ENCODE data around the gene CAMTA1.

CAMTA1 gene

GRCh38 chr1:6779089-6779805 lies 6.0 kb upstream of the CAMTA1 start:
- H3K9ac ChIP-seq (ENCODE audit: low read length in 2 of 2) = no peak overlapping the region
- H3K4me1 ChIP-seq (ENCODE audit: control insufficient read depth, insufficient read depth, low read length) = no peaks in the 10 kb centered on the region
- no peak overlapping the region for H3K4me3 ChIP-seq (ENCODE audit: low read length in 2 of 2)
- H3K9me3 ChIP-seq (ENCODE audit: control insufficient read depth in 2 of 2, low read length in 2 of 2) = no peaks in the 10 kb centered on the region
- no peak overlapping the region for H3K27ac ChIP-seq (ENCODE audit: low read length)
- H3K36me3 ChIP-seq (ENCODE audit: control insufficient read depth in 2 of 2, insufficient read depth in 2 of 2, low read length in 2 of 2) = no peaks in the 10 kb centered on the region
- H3K27me3 ChIP-seq (ENCODE audit: control insufficient read depth in 1 of 2, insufficient read depth in 2 of 2, low read length in 2 of 2) = no peaks in the 10 kb centered on the region

- Histone ChIP-seq H3K9me3 (ENCODE audit: control insufficient read depth in 2 of 2, low read length in 2 of 2) (no peaks in the 10 kb centered on the region), H3K27me3 (ENCODE audit: control insufficient read depth in 1 of 2, insufficient read depth in 2 of 2, low read length in 2 of 2) (no peaks in the 10 kb centered on the region), H3K4me1 (ENCODE audit: control insufficient read depth, insufficient read depth, low read length) (peaks cover 12% of the 10 kb centered on the region), H3K27ac (ENCODE audit: low read length) (no peak overlapping the region), H3K36me3 (ENCODE audit: control insufficient read depth in 2 of 2, insufficient read depth in 2 of 2, low read length in 2 of 2) (no peaks in the 10 kb centered on the region), H3K9ac (ENCODE audit: low read length in 2 of 2) (no peak overlapping the region), H3K4me3 (ENCODE audit: low read length in 2 of 2) (no peak overlapping the region)
Observed at GRCh38 chr1:6782151-6782550, 3.1 kb upstream of the CAMTA1 start.

DNA sequence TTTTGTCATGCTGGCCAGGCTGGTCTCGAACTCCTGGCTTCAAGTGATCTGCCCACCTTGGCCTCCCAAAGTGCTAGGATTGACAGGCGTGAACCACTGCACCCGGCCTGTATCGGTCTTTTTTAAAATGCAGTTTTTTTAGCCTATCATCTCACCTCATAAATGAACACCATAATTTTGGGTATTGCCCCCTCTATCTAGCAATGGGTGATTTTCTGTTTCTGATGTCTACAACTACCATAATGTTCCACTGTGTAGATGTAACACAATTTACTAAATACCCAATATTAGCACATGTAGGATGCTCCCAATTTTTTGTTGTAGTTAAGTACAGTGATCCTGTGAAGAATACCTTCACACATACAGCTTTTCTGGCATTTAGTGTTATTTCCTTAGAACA lies 2.0 kb upstream of the CAMTA1 start:
- Histone ChIP-seq H3K4me1 (ENCODE audit: control insufficient read depth, insufficient read depth, low read length) (peaks cover 16% of the 10 kb centered on the region), H3K9ac (ENCODE audit: low read length in 2 of 2) (no peak overlapping the region), H3K27me3 (ENCODE audit: control insufficient read depth in 1 of 2, insufficient read depth in 2 of 2, low read length in 2 of 2) (no peaks in the 10 kb centered on the region), H3K27ac (ENCODE audit: low read length) (no peak overlapping the region), H3K36me3 (ENCODE audit: control insufficient read depth in 2 of 2, insufficient read depth in 2 of 2, low read length in 2 of 2) (no peaks in the 10 kb centered on the region), H3K9me3 (ENCODE audit: control insufficient read depth in 2 of 2, low read length in 2 of 2) (no peaks in the 10 kb centered on the region), H3K4me3 (ENCODE audit: low read length in 2 of 2) (no peak overlapping the region)

DNA sequence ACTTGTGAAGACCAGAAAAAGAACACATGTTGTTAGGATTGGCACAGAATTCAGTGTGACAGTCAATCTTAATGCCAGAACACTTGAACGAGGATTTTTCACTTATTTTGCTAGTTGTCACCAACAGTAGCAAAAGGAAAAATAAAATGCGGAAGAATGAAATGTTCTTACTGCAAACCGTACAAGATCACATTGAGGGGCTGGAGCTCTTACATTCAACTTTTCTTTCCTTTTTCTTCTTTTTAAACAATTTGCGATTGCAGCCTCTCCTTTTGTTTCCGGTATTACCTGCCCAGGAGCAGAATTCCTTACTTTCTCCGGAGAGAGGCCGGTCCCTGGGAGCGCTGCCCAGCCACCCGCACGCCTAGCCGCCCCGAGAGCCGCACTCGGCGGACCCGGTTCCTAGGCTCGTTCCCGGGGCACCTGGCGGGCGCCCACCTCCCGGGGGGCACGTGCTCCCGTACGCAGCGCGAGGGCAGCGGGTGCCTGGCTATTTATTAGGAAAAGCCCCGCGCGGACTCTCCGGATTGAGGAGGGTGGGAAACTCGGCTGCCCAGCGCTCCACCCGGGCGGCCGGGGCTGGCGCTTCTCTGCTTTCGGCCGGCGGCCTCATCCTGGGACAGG lies 1.2 kb upstream of the CAMTA1 start:
- Histone ChIP-seq H3K4me1 (ENCODE audit: control insufficient read depth, insufficient read depth, low read length) (peaks cover 17% of the 10 kb centered on the region), H3K9me3 (ENCODE audit: control insufficient read depth in 2 of 2, low read length in 2 of 2) (no peaks in the 10 kb centered on the region), H3K36me3 (ENCODE audit: control insufficient read depth in 2 of 2, insufficient read depth in 2 of 2, low read length in 2 of 2) (no peaks in the 10 kb centered on the region), H3K4me3 (ENCODE audit: low read length in 2 of 2) (peak overlapping the region; percentile 73 to 78), H3K9ac (ENCODE audit: low read length in 2 of 2) (peak overlapping the region; percentile 47 to 91), H3K27ac (ENCODE audit: low read length) (peak overlapping the region; percentile 95), H3K27me3 (ENCODE audit: control insufficient read depth in 1 of 2, insufficient read depth in 2 of 2, low read length in 2 of 2) (no peaks in the 10 kb centered on the region)

- Histone ChIP-seq H3K27me3 (ENCODE audit: control insufficient read depth in 1 of 2, insufficient read depth in 2 of 2, low read length in 2 of 2) (no peaks in the 10 kb centered on the region), H3K4me3 (ENCODE audit: low read length in 2 of 2) (peak overlapping the region; percentile 73 to 78), H3K9ac (ENCODE audit: low read length in 2 of 2) (peak overlapping the region; percentile 47 to 91), H3K27ac (ENCODE audit: low read length) (peak overlapping the region; percentile 95), H3K9me3 (ENCODE audit: control insufficient read depth in 2 of 2, low read length in 2 of 2) (no peaks in the 10 kb centered on the region), H3K36me3 (ENCODE audit: control insufficient read depth in 2 of 2, insufficient read depth in 2 of 2, low read length in 2 of 2) (no peaks in the 10 kb centered on the region), H3K4me1 (ENCODE audit: control insufficient read depth, insufficient read depth, low read length) (peaks cover 17% of the 10 kb centered on the region)
Observed at GRCh38 chr1:6784560-6785317, 515 bp upstream of the CAMTA1 start.

GRCh38 chr1:6785728-6786505 lies 663 bp downstream of the CAMTA1 start:
- peak overlapping the region; percentile 68 to 80 for H3K9ac ChIP-seq (ENCODE audit: low read length in 2 of 2)
- no peaks in the 10 kb centered on the region for H3K27me3 ChIP-seq (ENCODE audit: control insufficient read depth in 1 of 2, insufficient read depth in 2 of 2, low read length in 2 of 2)
- H3K4me3 ChIP-seq (ENCODE audit: low read length in 2 of 2) = peak overlapping the region; percentile 79 to 83
- peaks cover 17% of the 10 kb centered on the region for H3K4me1 ChIP-seq (ENCODE audit: control insufficient read depth, insufficient read depth, low read length)
- no peaks in the 10 kb centered on the region for H3K9me3 ChIP-seq (ENCODE audit: control insufficient read depth in 2 of 2, low read length in 2 of 2)
- peak overlapping the region; percentile 49 for H3K27ac ChIP-seq (ENCODE audit: low read length)
- H3K36me3 ChIP-seq (ENCODE audit: control insufficient read depth in 2 of 2, insufficient read depth in 2 of 2, low read length in 2 of 2) = no peaks in the 10 kb centered on the region

GRCh38 chr1:6788946-6789345 lies 3.7 kb downstream of the CAMTA1 start:
- Histone ChIP-seq H3K36me3 (ENCODE audit: control insufficient read depth in 2 of 2, insufficient read depth in 2 of 2, low read length in 2 of 2) (peaks cover 0 to 3% of the 10 kb centered on the region in 2 donors), H3K4me3 (ENCODE audit: low read length in 2 of 2) (no peak overlapping the region), H3K27ac (ENCODE audit: low read length) (no peak overlapping the region), H3K27me3 (ENCODE audit: control insufficient read depth in 1 of 2, insufficient read depth in 2 of 2, low read length in 2 of 2) (no peaks in the 10 kb centered on the region), H3K4me1 (ENCODE audit: control insufficient read depth, insufficient read depth, low read length) (peaks cover 17% of the 10 kb centered on the region), H3K9ac (ENCODE audit: low read length in 2 of 2) (no peak overlapping the region), H3K9me3 (ENCODE audit: control insufficient read depth in 2 of 2, low read length in 2 of 2) (no peaks in the 10 kb centered on the region)

DNA sequence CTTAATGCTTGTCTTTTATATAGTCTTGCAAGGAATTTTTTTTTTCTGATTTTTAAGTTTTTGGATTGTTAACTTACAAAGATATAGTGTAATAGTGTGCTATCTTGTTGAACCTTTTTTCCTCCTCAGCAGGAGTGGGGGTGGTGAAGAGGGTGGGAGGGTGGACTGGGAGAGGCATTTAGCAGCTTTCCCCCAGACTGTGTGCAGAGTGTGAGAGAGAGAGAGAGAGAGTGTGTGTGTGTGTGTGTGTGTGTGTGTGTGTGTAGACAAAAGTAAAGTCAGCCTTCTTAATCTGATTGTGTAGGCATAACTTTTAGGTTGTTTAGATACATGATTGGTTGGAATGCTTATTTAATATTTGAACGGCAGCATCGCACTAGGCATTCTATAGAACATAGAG lies 4.9 kb downstream of the CAMTA1 start:
- Histone ChIP-seq H3K27ac (ENCODE audit: low read length) (no peak overlapping the region), H3K9me3 (ENCODE audit: control insufficient read depth in 2 of 2, low read length in 2 of 2) (no peaks in the 10 kb centered on the region), H3K9ac (ENCODE audit: low read length in 2 of 2) (no peak overlapping the region), H3K4me1 (ENCODE audit: control insufficient read depth, insufficient read depth, low read length) (peaks cover 17% of the 10 kb centered on the region), H3K4me3 (ENCODE audit: low read length in 2 of 2) (no peak overlapping the region), H3K36me3 (ENCODE audit: control insufficient read depth in 2 of 2, insufficient read depth in 2 of 2, low read length in 2 of 2) (peaks cover 0 to 3% of the 10 kb centered on the region in 2 donors), H3K27me3 (ENCODE audit: control insufficient read depth in 1 of 2, insufficient read depth in 2 of 2, low read length in 2 of 2) (no peaks in the 10 kb centered on the region)

GRCh38 chr1:6794164-6794563 lies 8.9 kb downstream of the CAMTA1 start:
- no peak overlapping the region for H3K4me3 ChIP-seq (ENCODE audit: low read length in 2 of 2)
- no peak overlapping the region for H3K27ac ChIP-seq (ENCODE audit: low read length)
- no peaks in the 10 kb centered on the region for H3K27me3 ChIP-seq (ENCODE audit: control insufficient read depth in 1 of 2, insufficient read depth in 2 of 2, low read length in 2 of 2)
- no peak overlapping the region for H3K9ac ChIP-seq (ENCODE audit: low read length in 2 of 2)
- no peaks in the 10 kb centered on the region for H3K9me3 ChIP-seq (ENCODE audit: control insufficient read depth in 2 of 2, low read length in 2 of 2)
- no peaks in the 10 kb centered on the region for H3K4me1 ChIP-seq (ENCODE audit: control insufficient read depth, insufficient read depth, low read length)
- H3K36me3 ChIP-seq (ENCODE audit: control insufficient read depth in 2 of 2, insufficient read depth in 2 of 2, low read length in 2 of 2) = peaks cover 0 to 3% of the 10 kb centered on the region in 2 donors

- Histone ChIP-seq H3K4me3 (ENCODE audit: low read length in 2 of 2) (no peak overlapping the region), H3K27me3 (ENCODE audit: control insufficient read depth in 1 of 2, insufficient read depth in 2 of 2, low read length in 2 of 2) (no peaks in the 10 kb centered on the region), H3K4me1 (ENCODE audit: control insufficient read depth, insufficient read depth, low read length) (no peaks in the 10 kb centered on the region), H3K27ac (ENCODE audit: low read length) (no peak overlapping the region), H3K36me3 (ENCODE audit: control insufficient read depth in 2 of 2, insufficient read depth in 2 of 2, low read length in 2 of 2) (peaks cover 0 to 3% of the 10 kb centered on the region in 2 donors), H3K9ac (ENCODE audit: low read length in 2 of 2) (no peak overlapping the region), H3K9me3 (ENCODE audit: control insufficient read depth in 2 of 2, low read length in 2 of 2) (no peaks in the 10 kb centered on the region)
Observed at GRCh38 chr1:6795203-6795602, 9.9 kb downstream of the CAMTA1 start.
